Endodermal cell (in vitro differentiated cells): ENCODE measurements around the gene SYNE3. TPM values are rescaled to one million over a fixed set of nuclear protein-coding genes. Genes with fewer than 3 reads are reported as not detected.

Experiments
- DNase-seq: peaks from one replicate; pipeline ENCODE4 v3.0.0-alpha.2; 2017
- H3K27ac ChIP-seq: 2 replicates; pipeline ENCODE4 v1.5.1; 2013; ENCODE audit warnings: mild to moderate bottlenecking, low read depth, low read length, moderate library complexity
- H3K27me3 ChIP-seq: 2 replicates; pipeline ENCODE4 v1.6.1; 2013; ENCODE audit warnings: mild to moderate bottlenecking, low read length, moderate library complexity; ENCODE audit not compliant: insufficient read depth, control insufficient read depth, poor library complexity, severe bottlenecking
- H3K36me3 ChIP-seq: 2 replicates; pipeline ENCODE4 v1.7.0; 2013; ENCODE audit warnings: mild to moderate bottlenecking, low read length, moderate library complexity; ENCODE audit not compliant: control insufficient read depth, insufficient read depth
- H3K4me1 ChIP-seq: one replicate; pipeline ENCODE4 v1.7.0; 2013; ENCODE audit warnings: low read length; ENCODE audit not compliant: control insufficient read depth, insufficient read depth
- H3K4me3 ChIP-seq: 2 replicates; pipeline ENCODE4 v1.5.1; 2013; ENCODE audit warnings: mild to moderate bottlenecking, low read length, moderate library complexity
- H3K9ac ChIP-seq: 2 replicates; pipeline ENCODE4 v1.6.1; 2013; ENCODE audit warnings: mild to moderate bottlenecking, low read length, moderate library complexity; ENCODE audit not compliant: poor library complexity, severe bottlenecking; ENCODE audit errors: extremely low read depth
- H3K9me3 ChIP-seq: 2 replicates; pipeline ENCODE4 v1.6.1; 2013; ENCODE audit warnings: mild to moderate bottlenecking, low read length, moderate library complexity; ENCODE audit not compliant: control insufficient read depth
- H3K27ac Mint-ChIP-seq: 2 replicates; pipeline ENCODE4 v1.8.0; 2020; ENCODE audit warnings: mixed read lengths
- H3K27me3 Mint-ChIP-seq: 2 replicates; pipeline ENCODE4 v1.8.0; 2021; ENCODE audit warnings: mild to moderate bottlenecking, mixed read lengths; ENCODE audit not compliant: insufficient read depth
- H3K36me3 Mint-ChIP-seq: 2 replicates; pipeline ENCODE4 v1.8.0; 2020; ENCODE audit warnings: low read depth, mixed read lengths
- H3K4me1 Mint-ChIP-seq: 2 replicates; pipeline ENCODE4 v1.8.0; 2020; ENCODE audit warnings: mixed read lengths
- H3K4me3 Mint-ChIP-seq: 2 replicates; pipeline ENCODE4 v1.8.0; 2020; ENCODE audit warnings: mild to moderate bottlenecking, moderate library complexity, mixed read lengths
- H3K9me3 Mint-ChIP-seq: 2 replicates; pipeline ENCODE4 v1.8.0; 2020; ENCODE audit warnings: mild to moderate bottlenecking, mixed read lengths
- CTCF ChIP-seq: fragments of 200-600 bp; sonication (generic); conservative IDR thresholded peaks from 2 replicates; pipeline ENCODE4 v1.5.0; 2021; ENCODE audit warnings: antibody characterized with exemption, mild to moderate bottlenecking
- WGBS, 2 experiments: methylation state at CpG; one replicate each; pipeline versions ENCODE4 v1.1.5 to v1.1.7; 2013; ENCODE audit warnings: missing lambda C conversion rate in 2 of 2, mixed read lengths in 1 of 2; ENCODE audit not compliant: insufficient coverage in 1 of 2, insufficient read length in 1 of 2; 5-methylcytosine and 5-hydroxymethylcytosine counted together
- total RNA-seq, 2 donors: library from RNA; stranded (reverse); fragmentation: NEBNext Ultra II Directional in 1 of 2; extraction: Animal tissue kit (Norgen Biotek cat#: 25700) in 1 of 2; gene quantifications; 2 replicates in 1 of 2; 3 replicates in 1 of 2; pipeline ENCODE4 v1.2.1, GENCODE V29; 2021

SYNE3 gene
- total RNA-seq, 2 donors from 2014 or later: 1.0 to 5.2 TPM

DNA sequence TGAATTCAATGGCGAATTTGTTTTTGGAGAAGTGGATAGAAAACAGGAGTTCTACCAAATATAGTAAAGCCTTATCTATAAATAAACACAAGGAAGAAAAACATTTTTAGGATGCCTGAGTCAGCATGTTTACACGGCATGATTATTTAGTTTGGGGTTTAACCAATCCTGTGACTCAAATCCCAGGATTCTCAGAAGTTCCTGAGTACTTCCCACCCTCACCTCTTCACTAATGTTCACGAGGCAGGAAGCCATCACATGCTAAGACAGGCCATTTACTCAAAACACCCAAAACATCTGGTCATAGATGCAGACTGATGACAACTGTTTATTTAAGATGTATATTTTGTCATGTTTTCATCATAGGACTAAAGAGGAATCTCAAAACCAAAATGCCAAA is 15.0 kb upstream of the SYNE3 start:
- peaks cover 18% of the 10 kb centered on the region for H3K36me3 ChIP-seq
- no peaks in the 10 kb centered on the region for H3K9me3 Mint-ChIP-seq
- 78 to 79% methylated on average over 1 to 2 of the region's 3 CpGs for WGBS, 2 experiments
- no peaks in the 10 kb centered on the region for H3K27me3 ChIP-seq
- H3K4me1 ChIP-seq: peaks cover 3% of the 10 kb centered on the region
- DNase-seq: no peak
- peaks cover 35% of the 10 kb centered on the region for H3K4me1 Mint-ChIP-seq
- H3K4me3 ChIP-seq: peak overlapping the region; percentile 87
- no peak for TF ChIP-seq CTCF
- no peak overlapping the region for H3K4me3 Mint-ChIP-seq
- no peaks in the 10 kb centered on the region for H3K9me3 ChIP-seq
- H3K27me3 Mint-ChIP-seq: no peaks in the 10 kb centered on the region
- H3K36me3 Mint-ChIP-seq: peaks cover 8% of the 10 kb centered on the region
- H3K27ac ChIP-seq: no peak overlapping the region
- no peak overlapping the region for H3K9ac ChIP-seq
- H3K27ac Mint-ChIP-seq: no peak overlapping the region

GRCh38 chr14:95530473-95531276 is 14.2 kb upstream of the SYNE3 start:
- H3K27me3 ChIP-seq: no peaks in the 10 kb centered on the region
- H3K4me3 ChIP-seq: no peak overlapping the region
- H3K27ac ChIP-seq: no peak overlapping the region
- H3K9ac ChIP-seq: no peak overlapping the region
- 92 to 94% methylated on average over 6 to 13 of the region's 13 CpGs for WGBS, 2 experiments
- H3K4me1 ChIP-seq: no peaks in the 10 kb centered on the region
- H3K27ac Mint-ChIP-seq: no peak overlapping the region
- H3K36me3 ChIP-seq: peaks cover 18% of the 10 kb centered on the region
- no peaks in the 10 kb centered on the region for H3K27me3 Mint-ChIP-seq
- H3K4me1 Mint-ChIP-seq: peaks cover 34% of the 10 kb centered on the region
- peaks cover 8% of the 10 kb centered on the region for H3K36me3 Mint-ChIP-seq
- peak; percentile 29 for DNase-seq
- H3K9me3 ChIP-seq: no peaks in the 10 kb centered on the region
- no peak overlapping the region for H3K4me3 Mint-ChIP-seq
- no peaks in the 10 kb centered on the region for H3K9me3 Mint-ChIP-seq
- no peak for TF ChIP-seq CTCF

GRCh38 chr14:95529216-95529615 is 12.8 kb upstream of the SYNE3 start:
- no peak overlapping the region for H3K4me3 ChIP-seq
- no peaks in the 10 kb centered on the region for H3K27me3 ChIP-seq
- peaks cover 40% of the 10 kb centered on the region for H3K4me1 Mint-ChIP-seq
- peaks cover 18% of the 10 kb centered on the region for H3K36me3 ChIP-seq
- H3K4me3 Mint-ChIP-seq: no peak overlapping the region
- H3K9me3 Mint-ChIP-seq: no peaks in the 10 kb centered on the region
- H3K9ac ChIP-seq: no peak overlapping the region
- WGBS, 2 experiments: 85 to 100% methylated on average over 3 to 6 of the region's 7 CpGs
- no peak for DNase-seq
- peaks cover 8% of the 10 kb centered on the region for H3K36me3 Mint-ChIP-seq
- no peak for TF ChIP-seq CTCF
- H3K27me3 Mint-ChIP-seq: no peaks in the 10 kb centered on the region
- no peaks in the 10 kb centered on the region for H3K9me3 ChIP-seq
- peaks cover 8% of the 10 kb centered on the region for H3K4me1 ChIP-seq
- H3K27ac ChIP-seq: no peak overlapping the region
- H3K27ac Mint-ChIP-seq: peak overlapping the region; percentile 32
